NCI-H2227 treated with DMSO at 0.1 percent for 48 hours (cell line): ENCODE data around the gene PCDHGB5.
"Not testable (repeated sequence)": the region's sequence is repeated elsewhere in the genome, so short reads cannot be mapped to it uniquely, and the experiment has no call there.

Experiments
- DNase-seq: peaks from one replicate; lab custom pipeline; 2025; lab: John Stamatoyannopoulos, UW

Gene PCDHGB5

GRCh38 chr5:141397756-141398551, at the start of gene PCDHGB5:
PCDHGB5 (plus strand) TSS chr5:141397947; CDS start chr5:141398128, 181 bp downstream.
- not testable (repeated sequence) for DNase-seq

DNA sequence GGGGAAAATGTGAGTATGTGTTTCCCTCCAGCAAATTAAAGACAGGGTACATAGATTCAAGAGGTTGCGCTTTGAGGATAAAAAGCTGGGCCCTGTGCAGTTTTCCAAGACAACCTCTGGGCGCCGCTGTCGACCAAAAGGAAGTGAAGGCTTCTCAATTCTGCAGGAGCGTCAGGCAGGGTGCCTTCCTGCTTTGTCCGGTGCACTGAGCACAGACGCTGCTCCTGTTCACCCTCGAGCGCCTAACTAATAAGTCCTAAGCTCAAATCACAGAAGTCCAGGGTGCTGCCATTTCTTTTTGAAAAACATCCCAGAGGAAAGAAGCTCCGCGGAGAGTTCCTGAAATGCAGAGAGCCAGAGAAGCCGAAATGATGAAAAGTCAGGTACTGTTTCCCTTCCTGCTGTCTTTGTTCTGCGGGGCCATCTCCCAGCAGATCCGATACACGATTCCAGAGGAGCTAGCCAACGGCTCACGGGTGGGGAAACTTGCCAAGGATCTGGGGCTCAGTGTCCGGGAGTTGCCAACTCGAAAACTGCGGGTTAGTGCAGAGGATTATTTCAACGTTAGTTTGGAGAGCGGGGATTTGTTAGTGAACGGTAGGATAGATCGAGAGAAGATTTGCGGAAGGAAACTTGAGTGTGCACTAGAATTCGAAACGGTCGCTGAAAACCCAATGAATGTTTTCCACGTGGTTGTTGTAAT, 47.7 kb upstream of the PCDHGB5 start, which contains the start of gene PCDHGB1:
Gene PCDHGB1, plus strand, starts transcription at position 183 of the 703 bp plus-strand sequence. Its CDS starts 162 bp downstream, at position 345.
- DNase-seq = peak; percentile 45

- no peak for DNase-seq
Observed at GRCh38 chr5:141351591-141351990, 46.2 kb upstream of the PCDHGB5 start.

DNA sequence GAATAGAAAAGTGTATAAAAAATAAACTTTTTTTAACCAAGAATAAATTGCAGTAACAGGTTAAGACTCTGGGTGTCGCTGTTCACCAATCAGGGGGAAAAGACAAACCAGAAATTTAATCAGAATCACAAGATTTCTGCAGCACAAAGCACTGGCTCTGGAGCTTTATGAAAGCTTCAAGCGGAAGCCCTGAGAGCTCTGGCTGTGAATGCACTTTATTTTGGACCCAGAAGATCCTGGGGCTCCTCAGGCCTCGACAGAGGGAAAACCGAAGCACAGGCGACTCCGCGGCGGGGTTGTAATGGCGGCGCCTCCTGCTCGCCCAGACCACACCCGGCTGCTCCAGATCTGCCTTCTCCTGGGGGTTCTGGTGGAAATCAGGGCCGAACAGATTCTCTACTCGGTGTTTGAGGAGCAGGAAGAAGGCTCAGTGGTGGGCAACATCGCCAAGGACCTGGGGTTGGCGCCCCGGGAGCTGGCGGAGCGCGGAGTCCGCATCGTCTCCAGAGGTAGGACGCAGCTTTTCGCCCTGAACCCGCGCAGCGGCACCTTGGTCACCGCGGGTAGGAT, 42.8 kb upstream of the PCDHGB5 start, which contains the start of gene PCDHGA4:
Gene PCDHGA4, plus strand, starts transcription at position 122 of the 570 bp plus-strand sequence. Its CDS starts 87 bp downstream, at position 209.
- DNase-seq = no peak

- no peak for DNase-seq
Observed at GRCh38 chr5:141355641-141356040, 42.1 kb upstream of the PCDHGB5 start.

GRCh38 chr5:141356133-141356532, 41.6 kb upstream of the PCDHGB5 start:
- DNase-seq = no peak

GRCh38 chr5:141356950-141357349, 40.8 kb upstream of the PCDHGB5 start:
- DNase-seq = no peak

- DNase-seq = no peak
Observed at GRCh38 chr5:141359790-141360426, 37.8 kb upstream of the PCDHGB5 start, which contains the start of gene PCDHGB2. PCDHGB2 (plus strand) TSS chr5:141359994; CDS start chr5:141360136, 142 bp downstream.

DNA sequence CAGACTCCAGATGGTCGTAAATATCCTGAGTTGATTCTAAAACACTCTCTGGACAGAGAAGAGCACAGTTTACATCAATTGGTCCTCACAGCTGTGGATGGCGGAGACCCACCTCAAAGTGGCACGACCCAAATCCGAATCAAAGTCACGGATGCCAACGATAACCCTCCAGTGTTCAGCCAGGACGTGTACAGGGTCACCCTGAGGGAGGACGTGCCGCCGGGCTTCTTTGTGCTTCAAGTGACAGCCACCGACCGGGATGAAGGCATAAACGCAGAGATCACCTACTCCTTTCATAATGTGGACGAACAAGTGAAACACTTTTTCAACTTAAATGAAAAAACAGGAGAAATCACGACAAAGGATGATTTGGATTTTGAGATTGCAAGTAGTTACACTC, 37.1 kb upstream of the PCDHGB5 start:
- no peak for DNase-seq

DNA sequence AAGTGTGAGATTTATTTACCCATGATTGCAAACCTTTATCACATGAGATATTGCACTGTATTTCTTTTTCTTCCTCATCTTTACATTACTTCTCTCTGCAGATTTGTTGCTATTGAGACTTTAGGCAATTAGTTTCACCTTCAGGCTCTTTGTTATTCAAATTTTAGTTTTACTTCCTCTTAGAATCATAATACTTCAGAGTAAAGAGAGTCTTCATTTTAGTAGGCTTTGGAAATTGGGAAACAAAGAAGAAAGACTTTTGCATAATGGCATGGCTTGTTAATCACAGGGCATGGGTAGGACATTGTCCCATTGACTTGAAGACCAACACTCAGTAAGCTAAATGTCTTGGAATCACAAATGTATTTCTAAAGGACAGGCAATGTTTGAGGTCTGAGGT, 35.0 kb upstream of the PCDHGB5 start:
- DNase-seq = no peak

GRCh38 chr5:141363952-141364660, 33.6 kb upstream of the PCDHGB5 start, which contains the start of gene PCDHGA5:
PCDHGA5 (plus strand) TSS chr5:141364162; CDS start chr5:141364331, 169 bp downstream.
- DNase-seq = no peak

GRCh38 chr5:141366016-141366896, 31.5 kb upstream of the PCDHGB5 start:
- DNase-seq = no peak

DNA sequence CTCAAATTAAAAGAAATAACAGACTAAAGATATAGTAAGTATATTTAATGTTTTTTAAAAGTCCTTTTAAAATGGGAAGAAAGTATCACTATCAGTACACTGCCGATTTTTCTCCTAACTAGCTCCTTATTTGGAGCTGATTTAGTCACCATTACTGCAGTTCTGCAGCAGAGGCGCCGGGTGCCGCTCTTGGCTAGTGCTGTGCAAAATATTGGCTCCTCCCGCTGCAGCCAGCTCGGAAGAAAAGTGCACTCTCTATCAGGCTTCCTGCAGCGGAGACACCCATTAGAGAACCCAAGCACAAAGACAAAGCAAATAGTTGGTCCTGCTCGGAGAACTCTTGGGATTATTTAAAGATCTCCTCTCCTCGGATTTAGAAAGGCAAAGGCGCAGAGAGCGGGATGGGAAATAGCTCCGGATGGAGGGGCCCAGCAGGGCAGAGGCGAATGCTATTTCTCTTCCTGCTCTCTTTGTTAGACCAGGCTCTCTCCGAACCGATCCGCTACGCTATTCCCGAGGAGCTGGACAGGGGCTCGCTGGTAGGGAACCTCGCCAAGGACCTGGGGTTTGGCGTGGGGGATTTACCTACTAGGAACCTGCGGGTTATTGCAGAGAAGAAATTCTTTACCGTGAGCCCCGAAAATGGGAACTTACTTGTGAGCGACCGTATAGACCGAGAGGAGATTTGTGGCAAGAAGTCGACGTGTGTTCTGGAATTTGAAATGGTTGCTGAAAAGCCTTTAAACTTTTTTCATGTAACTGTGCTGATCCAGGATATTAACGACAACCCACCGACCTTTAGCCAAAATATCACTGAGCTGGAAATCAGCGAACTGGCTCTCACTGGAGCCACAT, 27.5 kb upstream of the PCDHGB5 start, which contains the start of gene PCDHGB3:
Gene PCDHGB3, plus strand, starts transcription at position 249 of the 855 bp plus-strand sequence. Its CDS starts 153 bp downstream, at position 402.
- no peak for DNase-seq

DNA sequence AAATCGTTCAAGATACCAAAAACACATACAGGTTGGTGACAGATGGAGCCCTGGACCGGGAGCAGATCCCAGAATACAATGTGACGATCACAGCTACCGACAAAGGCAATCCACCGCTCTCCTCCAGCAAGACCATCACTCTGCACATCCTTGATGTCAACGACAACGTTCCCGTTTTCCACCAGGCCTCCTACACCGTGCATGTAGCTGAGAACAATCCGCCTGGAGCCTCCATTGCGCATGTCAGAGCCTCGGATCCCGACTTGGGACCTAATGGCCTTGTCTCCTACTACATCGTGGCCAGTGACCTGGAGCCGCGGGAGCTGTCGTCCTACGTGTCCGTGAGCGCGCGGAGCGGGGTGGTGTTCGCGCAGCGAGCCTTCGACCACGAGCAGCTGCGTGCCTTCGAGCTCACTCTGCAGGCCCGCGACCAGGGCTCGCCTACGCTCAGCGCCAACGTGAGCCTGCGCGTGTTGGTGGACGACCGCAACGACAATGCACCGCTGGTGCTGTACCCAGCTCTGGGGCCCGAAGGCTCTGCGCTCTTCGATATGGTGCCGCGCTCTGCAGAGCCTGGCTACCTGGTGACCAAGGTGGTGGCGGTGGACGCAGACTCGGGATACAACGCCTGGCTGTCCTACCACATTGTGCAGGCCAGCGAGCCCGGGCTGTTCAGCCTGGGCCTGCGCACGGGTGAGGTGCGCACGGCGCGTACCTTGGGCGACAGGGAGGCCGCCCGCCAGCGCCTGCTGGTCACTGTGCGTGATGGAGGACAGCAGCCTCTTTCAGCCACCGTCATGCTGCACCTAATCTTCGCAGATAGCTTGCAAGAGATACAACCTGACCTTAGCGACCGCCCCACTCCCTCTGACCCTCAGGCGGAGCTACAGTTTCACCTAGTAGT, 25.9 kb upstream of the PCDHGB5 start:
- no peak for DNase-seq

DNA sequence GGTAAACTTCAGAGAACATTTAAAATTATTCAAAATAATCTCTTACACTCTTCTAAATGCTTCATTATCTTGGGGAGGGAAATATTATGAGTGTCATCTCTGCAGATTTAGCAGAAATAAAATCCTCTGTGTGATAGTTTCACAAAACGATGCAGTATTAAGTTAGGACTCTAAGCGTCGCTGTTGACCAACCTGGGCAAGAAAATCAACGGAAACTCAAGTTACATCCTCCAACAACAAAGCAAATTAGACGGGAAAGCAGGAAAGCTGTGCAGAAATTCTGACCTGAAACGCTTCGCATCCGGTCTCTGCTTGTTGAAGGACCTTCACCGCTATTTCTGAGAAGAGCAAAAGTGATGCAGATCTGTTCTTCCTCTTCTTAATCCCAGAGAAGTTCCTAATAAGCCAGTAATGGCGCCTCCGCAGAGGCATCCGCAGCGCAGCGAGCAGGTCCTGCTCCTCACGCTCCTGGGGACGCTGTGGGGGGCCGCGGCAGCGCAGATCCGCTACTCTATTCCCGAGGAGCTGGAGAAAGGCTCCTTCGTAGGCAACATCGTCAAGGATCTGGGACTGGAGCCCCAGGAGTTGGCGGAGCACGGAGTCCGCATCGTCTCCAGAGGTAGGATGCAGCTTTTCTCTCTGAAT, 24.0 kb upstream of the PCDHGB5 start, which contains the start of gene PCDHGA6:
Gene PCDHGA6, plus strand, starts transcription at position 219 of the 645 bp plus-strand sequence. Its CDS starts 193 bp downstream, at position 412.
- no peak for DNase-seq

- DNase-seq = no peak
Observed at GRCh38 chr5:141374627-141375026, 23.1 kb upstream of the PCDHGB5 start.

- not testable (repeated sequence) for DNase-seq
Observed at GRCh38 chr5:141375444-141376155, 22.1 kb upstream of the PCDHGB5 start.
